ENCODE measurements around the gene CHD3. TPM values are rescaled to one million over a fixed set of nuclear protein-coding genes. Genes with fewer than 3 reads are reported as not detected.

The CHD3 gene
- total RNA-seq, 2 donors from 2014 or later: 80.6 to 171 TPM

- DNase-seq (ENCODE audit: low spot score) (no peak), ATAC-seq (ENCODE audit: insufficient number of reproducible peaks, low FRiP score, low read depth) (no peak)
- TF ChIP-seq, protein P1, sequence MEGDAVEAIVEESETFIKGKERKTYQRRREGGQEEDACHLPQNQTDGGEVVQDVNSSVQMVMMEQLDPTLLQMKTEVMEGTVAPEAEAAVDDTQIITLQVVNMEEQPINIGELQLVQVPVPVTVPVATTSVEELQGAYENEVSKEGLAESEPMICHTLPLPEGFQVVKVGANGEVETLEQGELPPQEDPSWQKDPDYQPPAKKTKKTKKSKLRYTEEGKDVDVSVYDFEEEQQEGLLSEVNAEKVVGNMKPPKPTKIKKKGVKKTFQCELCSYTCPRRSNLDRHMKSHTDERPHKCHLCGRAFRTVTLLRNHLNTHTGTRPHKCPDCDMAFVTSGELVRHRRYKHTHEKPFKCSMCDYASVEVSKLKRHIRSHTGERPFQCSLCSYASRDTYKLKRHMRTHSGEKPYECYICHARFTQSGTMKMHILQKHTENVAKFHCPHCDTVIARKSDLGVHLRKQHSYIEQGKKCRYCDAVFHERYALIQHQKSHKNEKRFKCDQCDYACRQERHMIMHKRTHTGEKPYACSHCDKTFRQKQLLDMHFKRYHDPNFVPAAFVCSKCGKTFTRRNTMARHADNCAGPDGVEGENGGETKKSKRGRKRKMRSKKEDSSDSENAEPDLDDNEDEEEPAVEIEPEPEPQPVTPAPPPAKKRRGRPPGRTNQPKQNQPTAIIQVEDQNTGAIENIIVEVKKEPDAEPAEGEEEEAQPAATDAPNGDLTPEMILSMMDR (IDR thresholded peaks at IDR 0.05): no peak
- Histone ChIP-seq H3K4me3 (no peak overlapping the region), H3K36me3 (peaks cover 63% of the 10 kb centered on the region), H3K27me3 (replicated peaks; ENCODE audit: insufficient read depth) (no peaks in the 10 kb centered on the region), H3K9me3 (no peaks in the 10 kb centered on the region), H3K27ac (no peak overlapping the region), H3K4me1 (ENCODE audit: control insufficient read depth in 1 of 2, low read depth in 2 of 2) (no peaks in the 10 kb centered on the region)
Observed at GRCh38 chr17:7944326-7944725, 55.7 kb downstream of the CHD3 start.

DNA sequence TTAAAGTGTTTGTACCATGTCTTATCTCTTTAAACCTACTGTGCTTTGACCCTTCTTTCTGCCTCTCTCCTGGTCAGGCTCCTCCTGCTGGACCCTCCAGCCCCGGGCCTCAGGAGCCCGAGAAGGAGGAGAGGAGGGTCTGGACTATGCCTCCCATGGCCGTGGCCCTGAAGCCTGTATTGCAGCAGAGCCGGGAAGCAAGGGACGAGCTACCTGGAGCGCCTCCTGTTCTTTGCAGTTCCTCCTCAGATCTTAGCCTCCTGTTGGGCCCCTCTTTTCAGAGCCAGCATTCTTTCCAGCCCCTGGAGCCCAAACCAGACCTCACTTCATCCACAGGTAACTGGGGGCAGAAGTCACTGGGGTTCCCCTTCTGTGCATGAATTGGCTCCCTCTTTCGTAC is 57.1 kb downstream of the CHD3 start:
- TF ChIP-seq, protein P1 (IDR thresholded peaks at IDR 0.05): no peak
- Histone ChIP-seq H3K4me3 (no peak overlapping the region), H3K36me3 (peaks cover 55% of the 10 kb centered on the region), H3K27ac (no peak overlapping the region), H3K9me3 (no peaks in the 10 kb centered on the region), H3K4me1 (ENCODE audit: control insufficient read depth in 1 of 2, low read depth in 2 of 2) (no peaks in the 10 kb centered on the region), H3K27me3 (replicated peaks; ENCODE audit: insufficient read depth) (no peaks in the 10 kb centered on the region)
- DNase-seq (ENCODE audit: low spot score): no peak
- ATAC-seq (ENCODE audit: insufficient number of reproducible peaks, low FRiP score, low read depth): no peak

GRCh38 chr17:7946441-7946840 is 57.9 kb downstream of the CHD3 start:
- no peak overlapping the region for H3K27ac ChIP-seq
- no peaks in the 10 kb centered on the region for H3K9me3 ChIP-seq
- DNase-seq (ENCODE audit: low spot score) (no peak), ATAC-seq (ENCODE audit: insufficient number of reproducible peaks, low FRiP score, low read depth) (no peak)
- TF ChIP-seq, protein P1 (IDR thresholded peaks at IDR 0.05): no peak
- H3K27me3 ChIP-seq (replicated peaks; ENCODE audit: insufficient read depth): no peaks in the 10 kb centered on the region
- no peak overlapping the region for H3K4me3 ChIP-seq
- peaks cover 51% of the 10 kb centered on the region for H3K36me3 ChIP-seq
- no peaks in the 10 kb centered on the region for H3K4me1 ChIP-seq (ENCODE audit: control insufficient read depth in 1 of 2, low read depth in 2 of 2)

GRCh38 chr17:7947651-7948050 is 59.1 kb downstream of the CHD3 start:
- no peak overlapping the region for H3K27ac ChIP-seq
- H3K4me3 ChIP-seq: no peak overlapping the region
- no peaks in the 10 kb centered on the region for H3K9me3 ChIP-seq
- H3K27me3 ChIP-seq (replicated peaks; ENCODE audit: insufficient read depth): no peaks in the 10 kb centered on the region
- H3K4me1 ChIP-seq (ENCODE audit: control insufficient read depth in 1 of 2, low read depth in 2 of 2): no peaks in the 10 kb centered on the region
- ATAC-seq (ENCODE audit: insufficient number of reproducible peaks, low FRiP score, low read depth) (no peak), DNase-seq (ENCODE audit: low spot score) (no peak)
- H3K36me3 ChIP-seq: peaks cover 51% of the 10 kb centered on the region
- TF ChIP-seq, protein P1 (IDR thresholded peaks at IDR 0.05): no peak

GRCh38 chr17:7950578-7950977 is 62.0 kb downstream of the CHD3 start:
- H3K27ac ChIP-seq: no peak overlapping the region
- H3K4me3 ChIP-seq: no peak overlapping the region
- DNase-seq (ENCODE audit: low spot score): no peak
- H3K27me3 ChIP-seq (replicated peaks; ENCODE audit: insufficient read depth): no peaks in the 10 kb centered on the region
- no peaks in the 10 kb centered on the region for H3K9me3 ChIP-seq
- no peak for ATAC-seq (ENCODE audit: insufficient number of reproducible peaks, low FRiP score, low read depth)
- peaks cover 27% of the 10 kb centered on the region for H3K36me3 ChIP-seq
- TF ChIP-seq, protein P1 (IDR thresholded peaks at IDR 0.05): no peak
- no peaks in the 10 kb centered on the region for H3K4me1 ChIP-seq (ENCODE audit: control insufficient read depth in 1 of 2, low read depth in 2 of 2)
